NT2/D1 (cell line): ENCODE measurements around the gene AQP9.

Source experiments
- SUZ12 ChIP-seq: IDR thresholded peaks from 2 replicates; pipeline ENCODE4 v1.6.1; 2011; ENCODE audit not compliant: insufficient read length, insufficient read depth; ENCODE audit errors: extremely low read depth
- YY1 ChIP-seq: IDR thresholded peaks from 2 replicates; pipeline ENCODE4 v1.6.1; 2011; ENCODE audit not compliant: insufficient read length, insufficient read depth
- ZNF274 ChIP-seq: IDR thresholded peaks from 2 replicates; pipeline ENCODE4 v1.6.1; 2011; ENCODE audit warnings: mild to moderate bottlenecking, low read depth, low read length

DNA sequence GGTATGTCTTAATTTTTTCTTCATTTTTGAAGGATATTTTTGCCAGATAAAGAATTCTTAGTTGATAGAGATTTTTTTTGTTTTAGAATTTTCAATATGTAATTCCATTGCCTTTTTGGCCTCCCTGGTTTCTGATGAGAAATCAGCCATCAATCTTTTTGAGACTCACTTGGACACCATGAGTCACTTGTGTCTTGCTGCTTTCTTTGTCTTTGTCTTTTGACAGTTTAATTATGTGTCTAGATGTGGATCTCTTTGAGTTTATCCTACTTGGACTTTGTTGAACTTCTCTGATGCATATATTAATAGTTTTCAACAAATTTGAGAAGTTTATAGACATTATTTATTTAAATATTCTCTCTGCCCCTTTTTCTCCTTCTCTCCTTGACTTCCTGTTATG lies 34.7 kb upstream of the AQP9 start:
- no peak for TF ChIP-seq YY1
- TF ChIP-seq SUZ12 = no peak
- no peak for TF ChIP-seq ZNF274
